Natural killer cell treated with Interleukin-12 subunit alpha and Interleukin-12 subunit beta and Interleukin-15 and Interleukin-18, amount 100 ng/mL, for 72 hours (primary cell): ENCODE results near the gene ACER3. TPM values are rescaled to one million over a fixed set of nuclear protein-coding genes. Genes with fewer than 3 reads are reported as not detected.
"Not testable (repeated sequence)": the region's sequence is repeated elsewhere in the genome, so short reads cannot be mapped to it uniquely, and the experiment has no call there.

Source experiments
- ATAC-seq, 2 donors: fragments of 150-1000 bp; cut with Tn5 transposase in 1 of 2; sonication (Bioruptor Pico), chemical (Tn5 transposase) in 1 of 2; 2 replicates each; pipeline ENCODE4 v1.10.0; 2021
- DNase-seq: peaks from one replicate; pipeline ENCODE4 v3.0.0; 2022; ENCODE audit warnings: low spot score
- H3K27ac Mint-ChIP-seq, 2 donors: 1 replicate in 1 of 2; 2 replicates in 1 of 2; pipeline ENCODE4 v1.8.0; 2022; ENCODE audit warnings: mixed read lengths in 2 of 2, mild to moderate bottlenecking in 1 of 2, moderate library complexity in 1 of 2
- H3K27me3 Mint-ChIP-seq, 2 donors: 1 replicate in 1 of 2; 2 replicates in 1 of 2; pipeline ENCODE4 v1.8.0; 2022; ENCODE audit warnings: mixed read lengths in 2 of 2
- H3K36me3 Mint-ChIP-seq: one replicate; pipeline ENCODE4 v1.8.0; 2022; ENCODE audit warnings: mixed read lengths
- H3K4me1 Mint-ChIP-seq, 2 donors: 1 replicate in 1 of 2; 2 replicates in 1 of 2; pipeline ENCODE4 v1.8.0; 2022; ENCODE audit warnings: low read depth in 2 of 2, mixed read lengths in 2 of 2, mild to moderate bottlenecking in 1 of 2
- H3K4me3 Mint-ChIP-seq: one replicate; pipeline ENCODE4 v1.8.0; 2022; ENCODE audit warnings: mixed read lengths
- H3K9me3 Mint-ChIP-seq: 2 replicates; pipeline ENCODE4 v1.8.0; 2022; ENCODE audit warnings: mixed read lengths
- total RNA-seq, 2 donors: library from RNA; stranded (reverse); gene quantifications; one replicate each; pipeline ENCODE4 v1.2.3, GENCODE V29; 2022

Gene ACER3
- total RNA-seq, 2 donors from 2014 or later = 16.3 to 16.8 TPM

DNA sequence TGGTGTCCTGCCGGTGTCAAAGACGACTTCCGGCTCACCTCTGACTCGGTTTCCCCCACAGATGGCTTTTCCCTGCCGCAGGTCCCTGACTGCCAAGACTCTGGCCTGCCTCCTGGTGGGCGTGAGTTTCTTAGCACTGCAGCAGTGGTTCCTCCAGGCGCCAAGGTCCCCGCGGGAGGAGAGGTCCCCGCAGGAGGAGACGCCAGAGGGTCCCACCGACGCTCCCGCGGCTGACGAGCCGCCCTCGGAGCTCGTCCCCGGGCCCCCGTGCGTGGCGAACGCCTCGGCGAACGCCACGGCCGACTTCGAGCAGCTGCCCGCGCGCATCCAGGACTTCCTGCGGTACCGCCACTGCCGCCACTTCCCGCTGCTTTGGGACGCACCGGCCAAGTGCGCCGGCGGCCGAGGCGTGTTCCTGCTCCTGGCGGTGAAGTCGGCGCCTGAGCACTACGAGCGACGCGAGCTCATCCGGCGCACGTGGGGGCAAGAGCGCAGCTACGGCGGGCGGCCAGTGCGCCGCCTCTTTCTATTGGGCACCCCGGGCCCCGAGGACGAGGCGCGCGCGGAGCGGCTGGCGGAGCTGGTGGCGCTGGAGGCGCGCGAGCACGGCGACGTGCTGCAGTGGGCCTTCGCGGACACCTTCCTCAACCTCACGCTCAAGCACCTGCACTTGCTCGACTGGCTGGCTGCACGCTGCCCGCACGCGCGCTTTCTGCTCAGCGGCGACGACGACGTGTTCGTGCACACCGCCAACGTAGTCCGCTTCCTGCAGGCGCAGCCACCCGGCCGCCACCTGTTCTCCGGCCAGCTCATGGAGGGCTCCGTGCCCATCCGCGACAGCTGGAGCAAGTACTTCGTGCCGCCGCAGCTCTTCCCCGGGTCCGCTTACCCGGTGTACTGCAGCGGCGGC lies 179.0 kb downstream of the ACER3 start:
- DNase-seq (no peak), ATAC-seq (peak in 1 of 2 donors; percentile 47)
- Mint-ChIP-seq H3K9me3 (no peaks in the 10 kb centered on the region), H3K36me3 (no peaks in the 10 kb centered on the region), H3K4me1 (peaks cover 7 to 9% of the 10 kb centered on the region in 2 donors), H3K27me3 (peaks cover 43 to 44% of the 10 kb centered on the region in 2 donors), H3K4me3 (no peak overlapping the region), H3K27ac (no peak overlapping the region)

DNA sequence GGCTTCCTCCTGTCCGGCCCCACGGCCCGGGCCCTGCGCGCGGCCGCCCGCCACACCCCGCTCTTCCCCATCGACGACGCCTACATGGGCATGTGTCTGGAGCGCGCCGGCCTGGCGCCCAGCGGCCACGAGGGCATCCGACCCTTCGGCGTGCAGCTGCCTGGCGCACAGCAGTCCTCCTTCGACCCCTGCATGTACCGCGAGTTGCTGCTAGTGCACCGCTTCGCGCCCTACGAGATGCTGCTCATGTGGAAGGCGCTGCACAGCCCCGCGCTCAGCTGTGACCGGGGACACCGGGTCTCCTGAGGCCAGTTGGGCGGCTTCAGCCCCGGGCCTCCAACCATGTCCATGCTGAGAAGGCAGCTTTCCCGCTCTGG lies 179.7 kb downstream of the ACER3 start:
- Mint-ChIP-seq H3K9me3 (no peaks in the 10 kb centered on the region), H3K27ac (no peak overlapping the region), H3K4me1 (peaks cover 7 to 9% of the 10 kb centered on the region in 2 donors), H3K27me3 (peaks cover 45 to 46% of the 10 kb centered on the region in 2 donors), H3K4me3 (no peak overlapping the region), H3K36me3 (no peaks in the 10 kb centered on the region)
- no peak for DNase-seq
- ATAC-seq = no peak

DNA sequence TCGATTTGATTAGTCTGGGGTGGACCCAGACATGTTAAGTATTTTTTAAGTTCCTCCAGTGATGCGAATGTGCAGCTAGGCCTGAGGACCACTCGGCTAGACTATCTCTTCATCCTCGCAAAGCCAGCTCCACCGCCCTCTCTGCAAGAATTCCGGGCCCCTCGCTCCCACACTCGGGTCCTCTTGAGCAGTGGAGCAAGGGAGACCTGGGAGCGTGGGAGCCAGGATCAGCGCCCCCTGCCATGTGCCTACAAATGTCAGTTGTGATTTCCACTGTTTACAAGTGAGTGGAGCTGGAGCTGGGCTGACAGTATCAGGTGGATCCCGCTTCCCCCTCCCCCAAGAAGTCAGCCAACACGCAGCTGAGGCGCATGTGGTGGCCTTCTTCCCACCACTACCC lies 180.2 kb downstream of the ACER3 start:
- Mint-ChIP-seq H3K4me3 (no peak overlapping the region), H3K9me3 (no peaks in the 10 kb centered on the region), H3K4me1 (peaks cover 7 to 9% of the 10 kb centered on the region in 2 donors), H3K36me3 (no peaks in the 10 kb centered on the region), H3K27ac (no peak overlapping the region), H3K27me3 (peaks cover 45 to 47% of the 10 kb centered on the region in 2 donors)
- DNase-seq = no peak
- ATAC-seq = no peak

DNA sequence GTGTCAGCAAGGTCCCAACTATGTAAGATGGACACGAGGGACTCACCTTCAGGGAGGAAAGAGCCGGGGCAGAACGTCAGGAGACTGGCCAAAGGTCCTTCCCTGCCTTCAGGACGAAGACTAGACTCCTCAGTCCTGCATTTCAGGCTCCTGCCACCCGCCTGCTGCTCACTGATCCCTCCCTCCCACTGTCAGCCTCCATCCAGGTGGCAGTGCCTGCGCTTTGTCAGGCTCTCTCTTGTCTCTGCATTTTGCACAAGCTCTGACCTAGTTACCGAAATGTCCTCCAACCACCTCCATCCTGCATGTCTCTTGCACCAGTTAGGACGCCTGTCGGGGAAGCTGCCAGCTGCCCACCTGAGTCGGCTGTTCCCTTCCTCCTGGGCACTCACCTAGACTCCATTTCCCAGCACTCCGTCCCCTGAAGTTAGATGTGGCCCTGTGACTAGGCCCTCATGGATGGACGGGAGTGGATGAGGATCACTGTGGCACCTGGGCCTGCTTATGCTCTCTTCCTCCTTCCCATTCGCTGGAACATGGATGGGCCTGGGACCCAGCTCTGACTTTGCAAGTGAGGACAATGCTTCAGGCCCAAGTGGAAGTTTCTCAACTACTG lies 181.5 kb downstream of the ACER3 start:
- H3K27ac Mint-ChIP-seq = no peak overlapping the region
- no peaks in the 10 kb centered on the region for H3K36me3 Mint-ChIP-seq
- H3K27me3 Mint-ChIP-seq = peaks cover 40 to 43% of the 10 kb centered on the region in 2 donors
- H3K4me3 Mint-ChIP-seq = no peak overlapping the region
- ATAC-seq (no peak), DNase-seq (no peak)
- no peaks in the 10 kb centered on the region for H3K9me3 Mint-ChIP-seq
- peaks cover 14 to 21% of the 10 kb centered on the region in 2 donors for H3K4me1 Mint-ChIP-seq

DNA sequence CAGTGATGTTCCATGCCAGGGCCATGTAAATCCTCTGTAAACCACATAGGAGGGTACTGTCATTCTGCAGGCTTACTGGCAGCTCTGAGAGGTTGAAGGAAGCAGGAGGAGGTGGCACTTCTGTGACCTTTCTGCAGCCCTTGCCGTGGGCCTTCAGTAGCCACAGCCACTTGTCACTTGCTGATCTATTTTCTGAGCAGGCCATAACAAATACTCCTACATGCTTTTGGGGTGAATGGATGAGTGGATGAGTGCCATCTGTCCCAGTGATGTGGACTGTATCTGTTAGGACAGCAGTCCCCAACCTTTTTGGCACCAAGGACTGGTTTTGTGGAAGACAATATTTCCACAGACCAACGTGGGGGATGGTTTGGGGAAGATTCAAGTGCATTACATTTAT lies 183.6 kb downstream of the ACER3 start:
- H3K9me3 Mint-ChIP-seq = no peaks in the 10 kb centered on the region
- no peak overlapping the region for H3K27ac Mint-ChIP-seq
- ATAC-seq = no peak

DNA sequence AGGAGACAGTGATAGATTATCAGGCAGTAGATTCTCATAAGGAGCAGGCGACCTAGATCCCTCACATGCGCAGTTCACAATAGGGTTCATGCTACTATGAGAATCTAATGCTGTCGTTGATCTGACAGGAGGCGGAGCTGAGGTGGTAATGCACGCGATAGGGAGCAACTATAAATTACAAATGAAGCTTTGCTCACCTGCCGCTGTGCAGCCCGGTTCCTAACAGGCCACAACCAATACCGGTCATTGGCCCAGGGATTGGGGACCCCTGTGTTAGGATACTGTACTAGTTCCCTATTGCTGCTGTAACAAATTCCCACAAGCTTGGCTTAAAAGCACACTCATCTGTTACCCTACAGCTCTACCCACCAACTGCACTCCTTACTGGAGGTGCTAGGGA lies 184.2 kb downstream of the ACER3 start:
- ATAC-seq = no peak
- Mint-ChIP-seq H3K36me3 (no peaks in the 10 kb centered on the region), H3K4me1 (peaks cover 9 to 17% of the 10 kb centered on the region in 2 donors), H3K9me3 (no peaks in the 10 kb centered on the region), H3K4me3 (no peak overlapping the region), H3K27ac (no peak overlapping the region), H3K27me3 (peaks cover 23 to 28% of the 10 kb centered on the region in 2 donors)
- no peak for DNase-seq

More for the DNA sequence above, 183.6 kb downstream of the ACER3 start:
- peaks cover 9 to 17% of the 10 kb centered on the region in 2 donors for H3K4me1 Mint-ChIP-seq
- no peaks in the 10 kb centered on the region for H3K36me3 Mint-ChIP-seq
- H3K4me3 Mint-ChIP-seq = no peak overlapping the region
- peaks cover 23 to 28% of the 10 kb centered on the region in 2 donors for H3K27me3 Mint-ChIP-seq
- no peak for DNase-seq

DNA sequence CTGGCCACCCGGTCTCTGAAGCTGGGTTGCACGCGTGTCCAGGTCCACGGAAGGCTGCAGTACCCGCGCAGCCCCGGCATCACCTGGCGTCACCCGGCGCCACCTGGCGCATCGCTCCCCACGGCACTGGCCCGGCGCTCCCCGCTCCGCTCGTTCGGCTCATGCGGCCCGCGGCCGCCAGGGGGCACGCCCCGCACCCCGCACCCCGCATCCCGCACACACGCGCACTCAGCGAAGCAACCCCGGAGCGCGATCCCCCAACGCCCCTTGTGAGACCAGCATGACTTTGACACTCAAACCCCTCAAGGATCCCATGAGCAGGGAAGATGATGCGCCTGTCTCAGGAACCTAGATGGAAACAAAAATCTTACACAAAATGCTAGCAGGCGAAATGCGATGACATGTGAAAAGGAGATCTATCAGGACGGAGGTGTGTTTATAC lies 185.4 kb downstream of the ACER3 start:
- peak overlapping the region; percentile 43 for H3K4me3 Mint-ChIP-seq
- peak; percentile 37 to 51 for ATAC-seq

DNA sequence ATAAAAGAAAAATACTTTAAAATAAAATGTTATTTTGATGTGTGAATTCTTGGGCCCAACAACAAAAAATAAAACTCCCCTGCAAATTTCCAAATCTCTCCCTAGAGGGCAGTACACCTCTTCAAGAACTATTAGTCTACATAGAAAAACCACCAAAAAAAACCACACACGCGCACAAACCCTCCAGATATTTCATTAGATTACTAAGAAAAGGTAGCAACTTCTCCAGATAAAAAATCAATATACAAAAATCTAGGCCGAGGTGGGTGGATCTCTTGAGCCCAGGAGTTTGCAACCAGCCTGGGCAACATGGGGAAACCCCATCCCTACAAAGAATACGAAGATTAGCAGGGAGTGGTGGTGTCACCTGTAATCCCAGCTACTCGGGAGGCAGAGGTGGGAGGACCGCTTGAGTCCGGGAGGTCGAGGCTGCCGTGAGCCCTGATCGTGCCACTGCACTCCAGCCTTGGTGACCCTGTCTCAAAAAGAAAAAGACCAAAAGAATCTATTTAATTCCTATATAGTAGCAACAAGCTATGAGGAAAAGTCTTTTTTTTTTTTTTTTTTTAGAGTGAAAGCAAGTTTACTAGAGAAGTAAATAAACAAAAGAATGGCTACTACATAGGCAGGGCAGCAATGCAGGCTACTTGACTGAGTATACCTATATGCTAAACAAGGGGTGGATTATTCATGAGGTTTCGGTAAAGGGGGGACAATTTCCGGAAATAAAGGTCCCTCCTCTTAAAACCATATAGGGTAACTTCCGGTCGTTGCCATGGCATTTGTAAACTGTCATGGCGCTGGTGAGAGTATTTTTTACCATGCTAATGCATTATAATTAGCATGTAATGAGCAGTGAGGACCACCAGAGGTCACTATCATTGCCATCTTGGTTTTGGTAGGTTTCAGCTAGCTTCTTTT lies 186.5 kb downstream of the ACER3 start:
- Mint-ChIP-seq H3K9me3 (no peaks in the 10 kb centered on the region), H3K27me3 (peaks cover 19 to 26% of the 10 kb centered on the region in 2 donors), H3K4me3 (peak overlapping the region; percentile 60), H3K36me3 (no peaks in the 10 kb centered on the region), H3K4me1 (peaks cover 9 to 17% of the 10 kb centered on the region in 2 donors), H3K27ac (peak overlapping the region; percentile 45 to 74)
- DNase-seq (peak; percentile 88), ATAC-seq (peak; percentile 90 to 95)

More for the DNA sequence above, 185.4 kb downstream of the ACER3 start:
- no peaks in the 10 kb centered on the region for H3K36me3 Mint-ChIP-seq
- peaks cover 22 to 23% of the 10 kb centered on the region in 2 donors for H3K27me3 Mint-ChIP-seq
- H3K9me3 Mint-ChIP-seq = no peaks in the 10 kb centered on the region
- no peak overlapping the region for H3K27ac Mint-ChIP-seq
- no peak for DNase-seq
- peaks cover 9 to 17% of the 10 kb centered on the region in 2 donors for H3K4me1 Mint-ChIP-seq

DNA sequence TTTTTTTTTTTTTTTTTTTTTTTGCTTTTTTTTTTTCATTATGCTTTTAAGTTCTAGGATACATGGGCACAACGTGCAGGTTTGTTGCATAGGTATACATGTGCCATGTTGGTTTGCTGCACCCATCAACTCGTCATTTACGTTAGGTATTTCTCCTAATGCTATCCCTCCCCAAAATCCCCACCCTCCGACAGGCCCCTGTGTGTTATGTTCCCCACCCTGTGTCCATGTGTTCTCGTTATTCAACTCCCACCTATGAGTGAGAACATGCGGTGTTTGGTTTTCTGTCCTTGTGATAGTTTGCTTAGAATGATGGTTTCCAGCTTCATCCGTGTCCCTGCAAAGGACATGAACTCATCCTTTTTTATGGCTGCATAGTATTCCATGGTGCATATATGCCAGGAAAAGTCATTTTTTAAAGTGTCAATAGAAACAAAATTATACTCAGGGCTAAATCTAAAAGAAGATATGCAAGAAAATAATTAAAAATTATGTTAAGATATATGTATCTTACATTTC lies 187.3 kb downstream of the ACER3 start:
- not testable (repeated sequence) for H3K9me3 Mint-ChIP-seq, ATAC-seq, H3K4me3 Mint-ChIP-seq, DNase-seq, H3K36me3 Mint-ChIP-seq
- Mint-ChIP-seq H3K27me3 (peaks cover 16 to 24% of the 10 kb centered on the region in 2 donors), H3K4me1 (peaks cover 9 to 17% of the 10 kb centered on the region in 2 donors), H3K27ac (peak overlapping the region in 1 of 2 donors; percentile 45)

DNA sequence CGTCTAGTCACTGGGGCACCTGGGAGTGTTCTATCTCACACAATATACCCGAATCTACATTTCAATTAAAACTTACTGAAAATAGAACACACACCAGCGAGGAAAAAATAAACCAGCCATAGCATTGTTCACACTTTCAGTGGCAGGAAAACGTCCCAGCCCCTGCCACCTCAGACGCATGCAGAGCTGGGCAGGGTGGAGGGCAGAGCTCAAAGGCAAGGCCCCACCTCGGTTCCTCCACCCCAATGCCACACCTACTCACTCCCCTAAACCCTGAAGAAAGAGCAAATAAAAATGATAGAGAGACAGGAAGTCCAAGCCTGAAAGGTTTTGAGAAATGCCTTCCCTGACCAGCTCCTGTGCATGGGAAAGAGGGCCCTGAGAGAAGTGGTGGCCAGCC lies 188.3 kb downstream of the ACER3 start:
- no peaks in the 10 kb centered on the region for H3K36me3 Mint-ChIP-seq
- peaks cover 9 to 17% of the 10 kb centered on the region in 2 donors for H3K4me1 Mint-ChIP-seq
- H3K4me3 Mint-ChIP-seq = no peak overlapping the region
- H3K9me3 Mint-ChIP-seq = no peaks in the 10 kb centered on the region
- ATAC-seq = no peak
- H3K27me3 Mint-ChIP-seq = peaks cover 13 to 24% of the 10 kb centered on the region in 2 donors
- no peak for DNase-seq
- peak overlapping the region in 1 of 2 donors; percentile 50 for H3K27ac Mint-ChIP-seq

DNA sequence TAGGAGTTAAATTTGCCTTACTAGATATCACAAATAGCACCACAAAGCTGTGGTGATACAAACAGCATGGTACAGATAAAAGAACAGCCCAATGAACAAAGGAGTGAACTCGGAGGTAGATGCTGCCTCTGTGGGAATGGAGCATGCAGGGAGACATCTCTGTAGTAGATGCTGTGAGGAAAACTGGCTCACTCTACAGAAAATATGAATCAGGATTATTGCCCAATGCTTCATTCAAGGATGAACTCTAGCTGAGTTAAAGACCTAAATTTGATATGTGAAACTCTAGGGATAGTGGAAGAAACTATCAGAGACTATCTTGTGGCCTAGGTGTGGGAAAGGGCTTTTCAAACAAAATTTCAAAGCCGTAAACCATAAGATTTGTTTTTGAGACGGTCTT lies 190.8 kb downstream of the ACER3 start:
- H3K27me3 Mint-ChIP-seq = peaks cover 5 to 10% of the 10 kb centered on the region in 2 donors
- no peak overlapping the region for H3K4me3 Mint-ChIP-seq
- H3K27ac Mint-ChIP-seq = no peak overlapping the region
- no peak for ATAC-seq
- no peaks in the 10 kb centered on the region for H3K9me3 Mint-ChIP-seq
- no peaks in the 10 kb centered on the region for H3K36me3 Mint-ChIP-seq
- peaks cover 6 to 11% of the 10 kb centered on the region in 2 donors for H3K4me1 Mint-ChIP-seq
- no peak for DNase-seq

DNA sequence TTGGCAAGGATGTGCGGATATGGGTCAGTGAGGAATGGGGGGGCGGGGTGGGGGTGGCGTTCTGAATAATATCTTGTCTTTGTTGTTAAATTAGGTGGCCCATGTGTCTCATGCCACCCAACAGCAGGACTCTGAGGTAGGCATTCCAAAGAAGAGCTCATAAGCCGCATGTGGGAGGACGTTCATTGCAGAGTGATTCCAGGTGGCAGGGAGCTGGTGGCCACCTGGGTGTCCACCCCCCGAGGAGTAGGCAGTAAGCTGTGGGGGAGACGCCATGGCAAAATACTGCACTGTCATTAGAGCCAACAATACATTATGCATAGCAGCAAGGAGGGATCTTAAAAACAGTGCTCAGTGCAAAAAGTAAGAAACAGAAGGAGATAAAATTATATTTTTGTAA lies 191.8 kb downstream of the ACER3 start:
- Mint-ChIP-seq H3K4me1 (peaks cover 2 to 4% of the 10 kb centered on the region in 2 donors), H3K27ac (no peak overlapping the region), H3K36me3 (no peaks in the 10 kb centered on the region), H3K27me3 (peaks cover 7 to 8% of the 10 kb centered on the region in 2 donors), H3K4me3 (no peak overlapping the region), H3K9me3 (no peaks in the 10 kb centered on the region)
- no peak for DNase-seq
- ATAC-seq = no peak
